C4-2B (cell line): ENCODE measurements around the gene ADCY9.

Experiments
- ZFX ChIP-seq: fragments of 450-650 bp; IDR thresholded peaks from 2 replicates; pipeline ENCODE4 v1.6.1; 2017
- TF ChIP-seq, protein P1 (sequence below): fragments of 450-650 bp; conservative IDR thresholded peaks from 2 replicates; pipeline ENCODE4 v1.5.1; 2017; ENCODE audit warnings: mild to moderate bottlenecking

DNA sequence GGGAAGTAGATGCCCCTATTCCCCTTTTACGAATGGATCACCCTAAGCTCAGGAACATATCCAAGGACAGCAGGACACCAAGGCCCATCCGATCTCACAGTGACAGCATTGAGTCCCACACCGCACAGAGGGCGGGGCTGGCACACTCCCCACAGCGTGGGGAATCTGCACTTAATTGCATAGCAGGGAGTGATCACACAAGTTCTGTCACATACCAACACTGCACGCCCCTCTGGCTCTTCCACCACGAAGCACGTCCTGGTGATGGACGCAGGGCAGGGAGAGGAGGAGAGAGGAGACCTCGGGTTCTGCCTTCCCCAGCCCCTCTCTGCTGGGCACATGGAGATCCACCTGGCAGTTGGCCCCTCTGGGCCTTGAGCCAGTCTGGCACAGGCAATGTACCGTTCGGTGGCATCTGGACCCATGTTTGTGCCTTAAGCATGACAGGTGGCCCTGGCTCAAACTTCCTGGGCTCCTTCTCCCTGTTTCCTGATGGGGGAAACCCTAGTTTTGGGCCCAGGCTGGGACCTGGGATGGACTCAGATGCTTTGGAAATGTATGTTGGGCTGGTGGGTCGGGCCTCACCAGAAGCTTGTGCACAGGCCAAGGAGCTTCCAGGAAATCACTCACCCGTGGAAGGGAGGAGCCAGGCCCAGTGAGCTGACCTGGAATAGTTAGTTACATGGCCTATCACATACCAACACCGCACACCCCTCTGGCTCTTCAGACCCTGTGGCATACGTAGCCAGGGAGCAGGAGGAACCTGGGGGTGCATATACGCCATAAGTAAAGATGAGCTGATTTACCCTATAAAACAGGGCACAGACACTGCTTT lies 200.6 kb downstream of the ADCY9 start:
- TF ChIP-seq, protein P1, sequence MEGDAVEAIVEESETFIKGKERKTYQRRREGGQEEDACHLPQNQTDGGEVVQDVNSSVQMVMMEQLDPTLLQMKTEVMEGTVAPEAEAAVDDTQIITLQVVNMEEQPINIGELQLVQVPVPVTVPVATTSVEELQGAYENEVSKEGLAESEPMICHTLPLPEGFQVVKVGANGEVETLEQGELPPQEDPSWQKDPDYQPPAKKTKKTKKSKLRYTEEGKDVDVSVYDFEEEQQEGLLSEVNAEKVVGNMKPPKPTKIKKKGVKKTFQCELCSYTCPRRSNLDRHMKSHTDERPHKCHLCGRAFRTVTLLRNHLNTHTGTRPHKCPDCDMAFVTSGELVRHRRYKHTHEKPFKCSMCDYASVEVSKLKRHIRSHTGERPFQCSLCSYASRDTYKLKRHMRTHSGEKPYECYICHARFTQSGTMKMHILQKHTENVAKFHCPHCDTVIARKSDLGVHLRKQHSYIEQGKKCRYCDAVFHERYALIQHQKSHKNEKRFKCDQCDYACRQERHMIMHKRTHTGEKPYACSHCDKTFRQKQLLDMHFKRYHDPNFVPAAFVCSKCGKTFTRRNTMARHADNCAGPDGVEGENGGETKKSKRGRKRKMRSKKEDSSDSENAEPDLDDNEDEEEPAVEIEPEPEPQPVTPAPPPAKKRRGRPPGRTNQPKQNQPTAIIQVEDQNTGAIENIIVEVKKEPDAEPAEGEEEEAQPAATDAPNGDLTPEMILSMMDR, result no peak
- TF ChIP-seq ZFX, result no peak
